ENCODE data around the gene MYF6.

- TF ChIP-seq POLR2A (IDR thresholded peaks at IDR 0.05) = no peak
- TF ChIP-seq, protein P1, sequence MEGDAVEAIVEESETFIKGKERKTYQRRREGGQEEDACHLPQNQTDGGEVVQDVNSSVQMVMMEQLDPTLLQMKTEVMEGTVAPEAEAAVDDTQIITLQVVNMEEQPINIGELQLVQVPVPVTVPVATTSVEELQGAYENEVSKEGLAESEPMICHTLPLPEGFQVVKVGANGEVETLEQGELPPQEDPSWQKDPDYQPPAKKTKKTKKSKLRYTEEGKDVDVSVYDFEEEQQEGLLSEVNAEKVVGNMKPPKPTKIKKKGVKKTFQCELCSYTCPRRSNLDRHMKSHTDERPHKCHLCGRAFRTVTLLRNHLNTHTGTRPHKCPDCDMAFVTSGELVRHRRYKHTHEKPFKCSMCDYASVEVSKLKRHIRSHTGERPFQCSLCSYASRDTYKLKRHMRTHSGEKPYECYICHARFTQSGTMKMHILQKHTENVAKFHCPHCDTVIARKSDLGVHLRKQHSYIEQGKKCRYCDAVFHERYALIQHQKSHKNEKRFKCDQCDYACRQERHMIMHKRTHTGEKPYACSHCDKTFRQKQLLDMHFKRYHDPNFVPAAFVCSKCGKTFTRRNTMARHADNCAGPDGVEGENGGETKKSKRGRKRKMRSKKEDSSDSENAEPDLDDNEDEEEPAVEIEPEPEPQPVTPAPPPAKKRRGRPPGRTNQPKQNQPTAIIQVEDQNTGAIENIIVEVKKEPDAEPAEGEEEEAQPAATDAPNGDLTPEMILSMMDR (IDR thresholded peaks at IDR 0.05) = no peak
Measured at GRCh38 chr12:80712866-80713265, 5.4 kb downstream of the MYF6 start.
